Cardiac muscle cell (in vitro differentiated cells and primary cell): ENCODE data around the gene SLF2. TPM values are rescaled to one million over a fixed set of nuclear protein-coding genes. Genes with fewer than 3 reads are reported as not detected.
A peak's percentile ranks its signal among the peaks of the same experiment; 100 is the strongest.

Experiments used
- DNase-seq, 2 donors: peaks; one replicate each; pipeline versions ENCODE4 v3.0.0 to v3.0.0-alpha.2; 2010 to 2017; ENCODE audit warnings: low read depth in 1 of 2, low spot score in 1 of 2
- H3K27ac ChIP-seq: fragments of 200-600 bp; sonication (generic); 2 replicates; pipeline ENCODE4 v1.5.1; 2016
- H3K27me3 ChIP-seq: fragments of 200-600 bp; sonication (generic); 2 replicates; pipeline ENCODE4 v1.6.0; 2016; ENCODE audit warnings: control low read depth
- H3K36me3 ChIP-seq: fragments of 200-600 bp; sonication (generic); 2 replicates; pipeline ENCODE4 v1.5.1; 2016; ENCODE audit warnings: control low read depth
- H3K4me1 ChIP-seq: fragments of 200-600 bp; sonication (generic); 2 replicates; pipeline ENCODE4 v1.8.1; 2017; ENCODE audit warnings: low read depth, mild to moderate bottlenecking, mixed run types
- H3K4me3 ChIP-seq: fragments of 200-600 bp; sonication (generic); 2 replicates; pipeline ENCODE4 v1.5.1; 2016; ENCODE audit warnings: mild to moderate bottlenecking
- H3K9me3 ChIP-seq: fragments of 200-600 bp; sonication (generic); 2 replicates; pipeline ENCODE4 v1.5.1; 2017; ENCODE audit warnings: low read depth, mild to moderate bottlenecking, control low read depth
- CTCF ChIP-seq: IDR thresholded peaks from 2 replicates; pipeline ENCODE4 v1.5.1; 2012; ENCODE audit warnings: low read depth, mild to moderate bottlenecking, low read length
- polyA plus RNA-seq: library from polyadenylated mRNA; unstranded; fragments of >200 nt; fragmentation: Nextera tagmentation; extraction: Ambion mirVana; gene quantifications from 2 replicates; pipeline ENCODE4 v1.2.1, GENCODE V29; 2016
- total RNA-seq: library from RNA; depleted of rRNA; stranded (reverse); fragments of >200 nt; gene quantifications from 2 replicates; pipeline ENCODE4 v1.2.3, GENCODE V29; 2016

SLF2 gene
- total and polyA plus RNA-seq, 2 experiments from 2014 or later, result 33.7 to 37.8 TPM

- Histone ChIP-seq H3K4me1 (peaks cover 8% of the 10 kb centered on the region), H3K9me3 (no peaks in the 10 kb centered on the region), H3K4me3 (no peak overlapping the region), H3K27me3 (peaks cover 42% of the 10 kb centered on the region), H3K27ac (no peak overlapping the region), H3K36me3 (no peaks in the 10 kb centered on the region)
- DNase-seq, result no peak
- no peak for TF ChIP-seq CTCF
Observed at GRCh38 chr10:100866010-100866409, 46.8 kb upstream of the SLF2 start.

GRCh38 chr10:100866575-100867098 is 46.1 kb upstream of the SLF2 start:
- DNase-seq, result peak in 1 of 2 donors; percentile 40
- Histone ChIP-seq H3K27ac (no peak overlapping the region), H3K4me1 (peaks cover 8% of the 10 kb centered on the region), H3K4me3 (no peak overlapping the region), H3K9me3 (no peaks in the 10 kb centered on the region), H3K27me3 (peaks cover 35% of the 10 kb centered on the region), H3K36me3 (no peaks in the 10 kb centered on the region)
- TF ChIP-seq CTCF, result no peak

GRCh38 chr10:100867261-100867963 is 45.4 kb upstream of the SLF2 start:
- H3K27me3 ChIP-seq, result peaks cover 29% of the 10 kb centered on the region
- TF ChIP-seq CTCF, result no peak

GRCh38 chr10:100868382-100868781 is 44.4 kb upstream of the SLF2 start:
- DNase-seq, result no peak
- TF ChIP-seq CTCF, result no peak
- peaks cover 8% of the 10 kb centered on the region for H3K4me1 ChIP-seq
- no peak overlapping the region for H3K27ac ChIP-seq
- H3K27me3 ChIP-seq, result peaks cover 20% of the 10 kb centered on the region
- no peak overlapping the region for H3K4me3 ChIP-seq
- H3K36me3 ChIP-seq, result no peaks in the 10 kb centered on the region
- no peaks in the 10 kb centered on the region for H3K9me3 ChIP-seq

More at GRCh38 chr10:100867261-100867963, 45.4 kb upstream of the SLF2 start:
- DNase-seq, result no peak
- peaks cover 8% of the 10 kb centered on the region for H3K4me1 ChIP-seq
- H3K4me3 ChIP-seq, result no peak overlapping the region
- no peak overlapping the region for H3K27ac ChIP-seq
- no peaks in the 10 kb centered on the region for H3K9me3 ChIP-seq
- no peaks in the 10 kb centered on the region for H3K36me3 ChIP-seq

- H3K9me3 ChIP-seq, result no peaks in the 10 kb centered on the region
- no peak overlapping the region for H3K4me3 ChIP-seq
- H3K27ac ChIP-seq, result no peak overlapping the region
- no peaks in the 10 kb centered on the region for H3K36me3 ChIP-seq
- DNase-seq, result no peak
- peaks cover 8% of the 10 kb centered on the region for H3K4me1 ChIP-seq
- peaks cover 20% of the 10 kb centered on the region for H3K27me3 ChIP-seq
- no peak for TF ChIP-seq CTCF
Observed at GRCh38 chr10:100869399-100869798, 43.4 kb upstream of the SLF2 start.
